Neural crest cell (in vitro differentiated cells): ENCODE results near the gene THSD7A. TPM values are rescaled to one million over a fixed set of nuclear protein-coding genes. Genes with fewer than 3 reads are reported as not detected.

ENCODE experiments used
- DNase-seq: peaks from one replicate; pipeline ENCODE4 v3.0.0; 2021; ENCODE audit warnings: low read depth, mixed read lengths, low spot score
- H3K27ac Mint-ChIP-seq: one replicate; pipeline ENCODE4 v1.8.0; 2021; ENCODE audit warnings: mild to moderate bottlenecking, mixed read lengths; ENCODE audit not compliant: unreplicated experiment
- H3K27me3 Mint-ChIP-seq: 2 replicates; pipeline ENCODE4 v1.8.0; 2021; ENCODE audit warnings: low read depth, mild to moderate bottlenecking, mixed read lengths
- H3K36me3 Mint-ChIP-seq: 2 replicates; pipeline ENCODE4 v1.8.0; 2021; ENCODE audit warnings: low read depth, mild to moderate bottlenecking, mixed read lengths
- H3K4me1 Mint-ChIP-seq: 2 replicates; pipeline ENCODE4 v1.8.0; 2021; ENCODE audit warnings: mixed read lengths
- H3K4me3 Mint-ChIP-seq: one replicate; pipeline ENCODE4 v1.8.0; 2021; ENCODE audit warnings: mild to moderate bottlenecking, mixed read lengths
- H3K9me3 Mint-ChIP-seq: 2 replicates; pipeline ENCODE4 v1.8.0; 2021; ENCODE audit warnings: mixed read lengths
- total RNA-seq: library from RNA; stranded (reverse); gene quantifications from 2 replicates; pipeline ENCODE4 v1.2.1, GENCODE V29; 2021
- TF ChIP-seq, protein P1 (sequence below): fragments of 200-600 bp; sonication (generic); conservative IDR thresholded peaks from 2 replicates; pipeline ENCODE4 v1.5.0; 2021; ENCODE audit warnings: antibody characterized with exemption, mild to moderate bottlenecking

THSD7A gene
- total RNA-seq, 1 donor from 2014 or later, result 4.8 TPM

DNA sequence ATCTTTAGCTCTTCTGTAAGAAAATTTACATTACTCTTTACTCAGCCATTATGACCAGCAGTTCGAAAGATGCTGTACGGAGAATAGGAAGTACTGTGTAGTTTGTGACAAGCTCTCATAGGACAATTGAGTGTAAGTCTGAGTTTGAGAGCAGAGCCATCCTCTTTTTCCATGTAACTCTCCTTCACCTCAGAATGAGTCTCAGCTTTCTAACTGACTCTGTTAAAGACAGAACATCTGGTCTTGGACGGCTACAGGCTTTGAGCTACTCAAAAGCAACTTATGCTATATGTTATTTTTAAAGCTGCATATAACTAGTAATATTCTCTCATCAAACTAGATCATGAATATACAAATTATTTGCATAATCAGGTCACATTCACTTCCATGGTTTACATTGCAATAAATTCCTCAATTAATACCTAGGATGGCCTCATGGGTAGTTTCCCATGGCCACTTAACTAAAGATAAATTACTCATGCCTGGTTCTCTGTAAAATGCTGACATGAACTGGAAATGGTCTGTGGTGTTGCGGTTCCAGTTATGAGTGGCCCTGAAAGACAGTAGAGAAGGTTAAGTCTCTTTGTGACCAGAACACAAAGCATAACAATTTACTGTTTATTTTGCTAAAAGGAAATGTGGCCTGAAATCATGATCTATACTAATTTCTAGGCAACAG lies 499.7 kb downstream of the THSD7A start:
- Mint-ChIP-seq H3K4me1 (no peaks in the 10 kb centered on the region), H3K9me3 (peaks cover 3% of the 10 kb centered on the region), H3K27me3 (no peaks in the 10 kb centered on the region), H3K27ac (no peak overlapping the region), H3K36me3 (no peaks in the 10 kb centered on the region), H3K4me3 (no peak overlapping the region)
- DNase-seq, result no peak
- TF ChIP-seq, protein P1, sequence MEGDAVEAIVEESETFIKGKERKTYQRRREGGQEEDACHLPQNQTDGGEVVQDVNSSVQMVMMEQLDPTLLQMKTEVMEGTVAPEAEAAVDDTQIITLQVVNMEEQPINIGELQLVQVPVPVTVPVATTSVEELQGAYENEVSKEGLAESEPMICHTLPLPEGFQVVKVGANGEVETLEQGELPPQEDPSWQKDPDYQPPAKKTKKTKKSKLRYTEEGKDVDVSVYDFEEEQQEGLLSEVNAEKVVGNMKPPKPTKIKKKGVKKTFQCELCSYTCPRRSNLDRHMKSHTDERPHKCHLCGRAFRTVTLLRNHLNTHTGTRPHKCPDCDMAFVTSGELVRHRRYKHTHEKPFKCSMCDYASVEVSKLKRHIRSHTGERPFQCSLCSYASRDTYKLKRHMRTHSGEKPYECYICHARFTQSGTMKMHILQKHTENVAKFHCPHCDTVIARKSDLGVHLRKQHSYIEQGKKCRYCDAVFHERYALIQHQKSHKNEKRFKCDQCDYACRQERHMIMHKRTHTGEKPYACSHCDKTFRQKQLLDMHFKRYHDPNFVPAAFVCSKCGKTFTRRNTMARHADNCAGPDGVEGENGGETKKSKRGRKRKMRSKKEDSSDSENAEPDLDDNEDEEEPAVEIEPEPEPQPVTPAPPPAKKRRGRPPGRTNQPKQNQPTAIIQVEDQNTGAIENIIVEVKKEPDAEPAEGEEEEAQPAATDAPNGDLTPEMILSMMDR, result no peak

DNA sequence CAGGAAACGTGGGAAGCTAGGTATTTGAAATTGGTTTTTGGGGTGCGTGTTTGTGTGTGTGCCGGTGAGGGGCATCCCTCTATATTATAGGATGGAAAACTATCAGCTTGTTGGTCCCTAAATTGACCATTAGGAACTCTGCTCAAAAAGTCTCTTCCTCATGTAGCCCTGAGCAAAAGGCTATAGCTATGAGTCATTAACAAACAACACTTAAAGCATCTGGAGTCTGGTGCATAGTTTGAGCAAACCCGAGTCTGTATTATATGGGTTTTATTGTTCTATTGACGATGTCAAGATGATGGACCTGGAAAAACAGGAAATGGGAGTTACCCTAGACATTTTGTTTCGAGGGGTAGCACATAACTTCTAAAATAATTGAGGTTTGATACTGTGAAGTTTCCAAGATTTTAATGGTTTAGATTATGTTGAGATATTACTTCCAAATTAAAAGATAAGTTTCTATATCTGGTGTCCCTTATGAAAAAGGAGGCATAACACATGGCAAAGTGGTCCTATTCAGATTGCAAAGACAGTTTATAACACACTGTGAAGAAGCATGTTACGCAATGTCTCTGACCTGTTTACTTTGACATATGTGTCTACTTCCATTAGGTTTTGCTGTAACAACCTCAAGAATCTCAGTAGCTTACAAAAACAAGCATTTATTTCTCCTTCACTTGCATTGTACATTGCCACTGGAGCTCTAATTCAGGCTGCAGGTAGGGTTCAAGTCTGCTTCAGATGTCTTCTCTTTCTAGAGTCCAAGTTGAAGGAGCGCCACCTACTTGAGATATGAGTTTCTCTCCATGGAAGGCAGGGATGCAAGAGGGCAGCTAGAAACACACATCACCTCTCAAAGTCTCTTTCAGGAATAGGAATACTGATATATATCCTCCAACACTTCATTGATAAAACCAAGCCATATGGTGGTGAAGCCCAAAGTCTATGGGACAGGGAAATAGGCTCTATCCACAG lies 500.6 kb downstream of the THSD7A start:
- H3K36me3 Mint-ChIP-seq, result no peaks in the 10 kb centered on the region
- peaks cover 3% of the 10 kb centered on the region for H3K9me3 Mint-ChIP-seq
- H3K27me3 Mint-ChIP-seq, result no peaks in the 10 kb centered on the region
- H3K4me3 Mint-ChIP-seq, result no peak overlapping the region
- TF ChIP-seq, protein P1, result no peak
- no peak for DNase-seq
- H3K4me1 Mint-ChIP-seq, result no peaks in the 10 kb centered on the region
- H3K27ac Mint-ChIP-seq, result no peak overlapping the region

DNA sequence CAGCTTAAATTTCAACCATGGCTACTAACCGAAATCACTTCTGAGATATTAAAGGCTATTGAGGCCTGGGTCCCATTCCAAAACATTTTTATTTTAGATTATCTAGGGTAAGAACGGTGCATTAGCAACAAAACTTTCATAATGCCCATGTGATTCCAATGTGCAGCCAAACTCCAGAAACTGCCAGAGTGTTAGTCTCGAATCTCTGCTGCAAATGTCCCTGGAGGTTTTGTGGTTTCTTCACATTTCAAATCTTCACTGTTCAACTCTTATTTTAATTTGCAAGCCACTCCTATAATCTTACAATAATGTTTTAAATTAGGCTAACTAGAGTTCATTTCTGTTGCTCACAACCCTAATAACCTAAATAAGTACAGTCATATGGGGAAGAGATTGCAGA lies 501.3 kb downstream of the THSD7A start:
- Mint-ChIP-seq H3K4me3 (no peak overlapping the region), H3K4me1 (no peaks in the 10 kb centered on the region), H3K36me3 (no peaks in the 10 kb centered on the region), H3K27ac (no peak overlapping the region), H3K9me3 (peaks cover 3% of the 10 kb centered on the region), H3K27me3 (no peaks in the 10 kb centered on the region)
- no peak for DNase-seq
- TF ChIP-seq, protein P1, result no peak

DNA sequence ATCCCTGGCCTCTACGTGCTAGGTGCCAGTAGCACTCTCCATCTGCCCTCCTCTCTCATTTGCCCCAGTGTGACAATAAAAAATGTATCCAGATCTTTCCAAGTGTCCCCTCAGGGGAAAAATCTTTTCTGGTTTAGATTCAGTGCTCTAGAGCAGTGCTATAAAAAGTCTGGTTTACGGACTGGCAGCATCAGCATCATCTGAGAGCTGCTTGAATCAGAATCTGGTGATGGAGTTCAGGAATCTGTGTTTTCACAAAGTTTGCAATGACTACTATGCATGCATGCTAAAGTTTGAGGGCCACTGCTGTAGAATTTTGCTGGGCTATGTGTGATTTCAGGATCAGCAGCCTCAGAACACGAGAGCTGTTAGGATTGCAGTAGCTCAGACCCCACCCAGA lies 501.8 kb downstream of the THSD7A start:
- no peak for DNase-seq
- no peak overlapping the region for H3K27ac Mint-ChIP-seq
- H3K4me1 Mint-ChIP-seq, result no peaks in the 10 kb centered on the region
- peaks cover 3% of the 10 kb centered on the region for H3K9me3 Mint-ChIP-seq
- no peak overlapping the region for H3K4me3 Mint-ChIP-seq
- TF ChIP-seq, protein P1, result no peak
- H3K27me3 Mint-ChIP-seq, result no peaks in the 10 kb centered on the region
- H3K36me3 Mint-ChIP-seq, result no peaks in the 10 kb centered on the region

DNA sequence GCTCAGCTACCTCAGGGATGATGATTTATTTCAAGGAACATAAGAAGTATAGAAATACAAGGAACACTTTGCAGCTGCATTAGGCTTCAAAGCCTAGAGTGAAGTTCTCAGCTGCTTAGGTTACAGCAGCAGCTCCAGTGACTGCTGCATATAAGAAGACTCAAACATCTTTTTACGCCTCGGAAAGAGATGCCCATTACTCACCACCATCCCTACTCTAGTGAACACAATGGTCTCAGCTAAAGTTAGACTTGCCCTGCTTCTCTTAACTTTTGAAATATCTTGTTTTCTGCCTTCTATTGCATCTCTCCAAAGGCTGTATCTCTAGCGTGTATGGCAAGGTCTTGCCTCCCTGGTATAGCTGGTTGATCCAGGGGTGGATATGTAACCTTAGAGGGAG lies 502.4 kb downstream of the THSD7A start:
- TF ChIP-seq, protein P1, result no peak
- Mint-ChIP-seq H3K4me3 (no peak overlapping the region), H3K27me3 (no peaks in the 10 kb centered on the region), H3K4me1 (no peaks in the 10 kb centered on the region), H3K9me3 (peaks cover 3% of the 10 kb centered on the region), H3K27ac (no peak overlapping the region), H3K36me3 (no peaks in the 10 kb centered on the region)
- no peak for DNase-seq
